Fibroblast of mammary gland (primary cell): Measurements from ENCODE around the gene PLA2G2A.

ENCODE experiments used
- DNase-seq: peaks from one replicate; pipeline ENCODE4 v3.0.0-alpha.2; 2010; ENCODE audit warnings: low read depth
- H3K4me3 ChIP-seq: 2 replicates; pipeline ENCODE4 v1.5.1; 2011; ENCODE audit warnings: low read depth, mild to moderate bottlenecking, low read length, moderate library complexity; ENCODE audit not compliant: control insufficient read depth
- CTCF ChIP-seq: conservative IDR thresholded peaks from 2 replicates; pipeline ENCODE4 v1.5.1; 2011; ENCODE audit warnings: low read depth, low read length, inconsistent platforms; ENCODE audit not compliant: control insufficient read depth, insufficient read depth

The PLA2G2A gene

GRCh38 chr1:19945914-19946313 lies 33.5 kb downstream of the PLA2G2A start:
- no peak for TF ChIP-seq CTCF
- no peak overlapping the region for H3K4me3 ChIP-seq

GRCh38 chr1:19942657-19943056 lies 36.8 kb downstream of the PLA2G2A start:
- TF ChIP-seq CTCF: no peak
- DNase-seq: no peak

More at GRCh38 chr1:19945914-19946313, 33.5 kb downstream of the PLA2G2A start:
- no peak for DNase-seq

GRCh38 chr1:19942088-19942487 lies 37.3 kb downstream of the PLA2G2A start:
- peak; percentile 30 for DNase-seq
- TF ChIP-seq CTCF: no peak

More at GRCh38 chr1:19942657-19943056, 36.8 kb downstream of the PLA2G2A start:
- no peak overlapping the region for H3K4me3 ChIP-seq

GRCh38 chr1:19941206-19941568 lies 38.2 kb downstream of the PLA2G2A start:
- TF ChIP-seq CTCF: no peak
- H3K4me3 ChIP-seq: no peak overlapping the region
- no peak for DNase-seq

More at GRCh38 chr1:19942088-19942487, 37.3 kb downstream of the PLA2G2A start:
- no peak overlapping the region for H3K4me3 ChIP-seq

- no peak for DNase-seq
- TF ChIP-seq CTCF: no peak
- H3K4me3 ChIP-seq: no peak overlapping the region
Observed at GRCh38 chr1:19940486-19941205, 38.8 kb downstream of the PLA2G2A start.

GRCh38 chr1:19938472-19938871 lies 40.9 kb downstream of the PLA2G2A start:
- no peak for TF ChIP-seq CTCF
- no peak overlapping the region for H3K4me3 ChIP-seq
- no peak for DNase-seq

GRCh38 chr1:19936061-19936750 lies 43.2 kb downstream of the PLA2G2A start:
- H3K4me3 ChIP-seq: no peak overlapping the region
- no peak for TF ChIP-seq CTCF
- no peak for DNase-seq
